ENCODE data around the gene FOXJ3.

- TF ChIP-seq, protein P1, sequence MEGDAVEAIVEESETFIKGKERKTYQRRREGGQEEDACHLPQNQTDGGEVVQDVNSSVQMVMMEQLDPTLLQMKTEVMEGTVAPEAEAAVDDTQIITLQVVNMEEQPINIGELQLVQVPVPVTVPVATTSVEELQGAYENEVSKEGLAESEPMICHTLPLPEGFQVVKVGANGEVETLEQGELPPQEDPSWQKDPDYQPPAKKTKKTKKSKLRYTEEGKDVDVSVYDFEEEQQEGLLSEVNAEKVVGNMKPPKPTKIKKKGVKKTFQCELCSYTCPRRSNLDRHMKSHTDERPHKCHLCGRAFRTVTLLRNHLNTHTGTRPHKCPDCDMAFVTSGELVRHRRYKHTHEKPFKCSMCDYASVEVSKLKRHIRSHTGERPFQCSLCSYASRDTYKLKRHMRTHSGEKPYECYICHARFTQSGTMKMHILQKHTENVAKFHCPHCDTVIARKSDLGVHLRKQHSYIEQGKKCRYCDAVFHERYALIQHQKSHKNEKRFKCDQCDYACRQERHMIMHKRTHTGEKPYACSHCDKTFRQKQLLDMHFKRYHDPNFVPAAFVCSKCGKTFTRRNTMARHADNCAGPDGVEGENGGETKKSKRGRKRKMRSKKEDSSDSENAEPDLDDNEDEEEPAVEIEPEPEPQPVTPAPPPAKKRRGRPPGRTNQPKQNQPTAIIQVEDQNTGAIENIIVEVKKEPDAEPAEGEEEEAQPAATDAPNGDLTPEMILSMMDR (IDR thresholded peaks at IDR 0.05) = no peak
- TF ChIP-seq POLR2AphosphoS5 (IDR thresholded peaks at IDR 0.05; ENCODE audit: low read depth, low read length) = no peak
- no peak for TF ChIP-seq SIN3A (IDR thresholded peaks at IDR 0.05; ENCODE audit: borderline replicate concordance, insufficient read depth, low read depth, low read length)
- TF ChIP-seq REST (IDR thresholded peaks at IDR 0.05; ENCODE audit: insufficient read depth in 1 of 2, low read depth in 2 of 2, low read length in 1 of 2) = no peak
- no peak for TF ChIP-seq TCF7L2 (IDR thresholded peaks at IDR 0.05; ENCODE audit: low read depth, low read length)
These were observed 95.5 kb downstream of the FOXJ3 start for GRCh38 chr1:42239555-42239954.
